ENCODE results near the gene EPHA4.

The EPHA4 gene

DNA sequence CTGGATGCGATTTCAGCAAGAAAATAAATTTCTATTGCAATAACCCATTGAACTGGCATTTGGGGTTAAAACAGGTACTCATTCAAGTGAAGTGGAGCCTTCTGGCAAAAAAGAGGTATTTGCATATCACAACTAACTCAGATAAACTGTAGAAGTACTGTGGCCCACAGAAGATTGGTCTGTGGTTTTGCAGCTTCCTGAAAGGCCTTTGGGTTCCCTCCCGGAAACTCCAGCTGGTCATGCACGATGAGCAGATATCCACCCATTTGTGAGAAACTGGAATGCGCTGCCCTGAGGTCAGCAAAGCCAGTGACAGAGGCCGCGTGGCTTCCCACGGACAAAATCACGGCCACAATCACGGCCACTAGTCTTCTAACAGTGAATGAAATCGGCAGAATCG is 106.3 kb downstream of the EPHA4 start:
- FAIRE-seq = no peak

DNA sequence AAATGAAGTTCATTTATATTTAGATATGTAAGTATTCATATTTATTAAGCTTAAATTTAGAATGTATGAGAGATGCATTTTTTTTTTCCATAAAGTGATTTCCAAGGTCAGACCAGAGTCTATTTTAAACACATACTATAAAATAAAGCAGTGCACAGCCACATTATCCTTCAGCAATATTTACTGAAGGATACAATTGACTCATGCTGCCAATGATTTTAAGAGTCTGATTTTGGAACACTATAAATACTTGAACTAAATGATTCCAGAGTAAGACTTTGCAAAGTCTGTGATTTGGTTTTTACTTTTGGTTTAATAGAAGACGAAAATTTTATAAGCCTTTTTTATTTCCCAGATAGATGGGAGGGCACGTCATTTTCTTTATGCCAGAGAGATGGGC is 107.1 kb downstream of the EPHA4 start:
- no peak for FAIRE-seq

DNA sequence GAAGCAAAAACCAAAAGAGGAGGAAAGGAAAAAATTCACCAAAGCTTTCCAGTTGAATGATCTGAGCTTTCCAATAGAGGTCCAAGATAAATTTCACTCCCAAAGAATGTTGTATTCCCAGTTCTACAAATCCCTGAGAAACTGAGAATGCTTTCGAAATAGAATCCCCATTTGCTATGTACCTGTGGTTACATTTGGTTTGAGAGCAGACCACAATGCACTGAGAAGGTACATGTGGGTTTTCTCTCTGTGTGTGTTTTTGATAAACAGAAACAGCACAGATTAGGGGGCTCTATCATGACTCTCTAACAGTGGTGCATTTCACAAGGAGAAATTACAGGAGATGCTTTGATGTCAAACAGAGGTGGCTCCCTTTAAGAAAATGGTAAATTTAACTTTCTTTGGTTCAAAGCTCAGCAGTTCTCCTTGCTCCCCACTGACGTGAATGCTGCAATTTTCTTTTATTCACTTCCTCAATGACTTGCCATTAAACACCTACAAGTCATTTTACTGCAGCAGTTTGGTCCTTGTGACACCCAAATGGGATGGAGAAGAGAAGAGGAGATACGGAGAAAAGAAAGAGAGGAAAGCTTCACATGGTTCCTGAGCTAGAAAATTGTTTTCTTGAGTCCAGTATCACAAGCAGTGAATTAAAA is 108.7 kb downstream of the EPHA4 start:
- FAIRE-seq = no peak

GRCh38 chr2:221461901-221462300 is 110.2 kb downstream of the EPHA4 start:
- no peak for FAIRE-seq

GRCh38 chr2:221460136-221460535 is 112.0 kb downstream of the EPHA4 start:
- FAIRE-seq = no peak

DNA sequence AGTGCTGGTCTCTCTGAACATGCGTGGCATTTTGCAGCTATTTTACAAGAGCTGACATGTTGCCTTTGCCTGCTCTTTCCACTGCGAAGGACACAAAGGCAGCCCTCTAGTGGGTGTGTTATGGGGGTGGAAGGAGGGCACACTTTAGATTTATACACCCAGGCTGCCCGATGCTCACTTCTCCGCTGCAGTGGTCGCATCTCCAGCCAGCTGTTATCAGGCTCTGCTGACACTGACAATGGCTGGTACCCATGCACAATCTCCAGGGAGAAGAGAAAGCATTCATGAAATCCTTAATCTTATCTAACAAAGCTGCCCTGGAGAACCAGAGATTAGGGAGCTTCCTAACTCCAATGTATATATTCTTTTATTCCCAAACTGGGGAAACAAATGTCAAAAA is 113.5 kb downstream of the EPHA4 start:
- FAIRE-seq = no peak

DNA sequence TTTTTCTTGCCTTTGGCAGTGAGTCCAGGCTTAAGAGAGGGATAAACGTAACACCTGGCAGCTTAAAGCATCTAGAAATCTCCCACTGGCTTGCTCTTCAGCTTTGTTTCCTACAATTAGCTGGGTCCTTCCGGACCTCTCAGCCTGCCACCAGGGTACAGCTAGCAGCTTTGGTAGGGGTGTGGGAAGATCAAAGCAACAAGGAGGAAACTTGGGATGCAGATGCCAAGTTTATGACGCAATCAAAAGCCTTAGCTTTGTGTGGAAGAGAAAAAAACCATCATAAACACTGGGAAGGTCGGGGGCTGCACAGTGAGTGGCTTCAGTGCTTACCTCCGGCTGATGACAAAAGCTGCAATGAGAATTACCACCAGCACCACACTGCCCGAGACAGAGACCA is 116.9 kb downstream of the EPHA4 start:
- no peak for FAIRE-seq

DNA sequence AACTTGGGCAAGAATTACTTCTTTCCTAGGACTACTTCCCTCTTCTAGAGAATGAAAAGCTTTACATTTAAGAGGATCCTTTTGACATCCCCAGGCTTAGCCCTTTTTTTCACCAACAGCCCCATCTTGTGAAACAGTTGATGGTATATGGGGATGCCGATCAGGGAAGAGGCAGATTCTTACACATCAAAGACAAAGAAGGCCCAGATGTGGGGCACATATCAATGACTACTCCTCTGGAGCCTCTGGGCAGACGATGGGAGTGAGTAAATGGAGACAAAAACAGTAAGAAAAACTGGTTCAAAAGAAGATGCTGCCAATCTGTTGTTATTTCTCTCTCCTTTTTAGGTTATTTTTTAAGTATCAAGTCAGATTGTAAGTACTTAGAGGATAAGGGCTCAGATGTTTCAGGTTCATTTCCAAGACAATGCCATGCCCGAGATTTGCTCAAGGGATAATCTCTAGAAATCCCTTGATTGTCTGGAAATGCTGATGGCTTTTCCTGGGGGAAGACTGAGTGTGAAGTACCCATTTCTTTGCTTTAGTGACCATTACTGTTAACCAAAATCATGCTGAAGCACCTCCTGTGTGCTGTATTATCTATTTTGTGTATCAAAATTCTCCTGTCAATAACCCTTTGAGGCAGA is 117.5 kb downstream of the EPHA4 start:
- no peak for FAIRE-seq

- no peak for FAIRE-seq
These were observed 120.0 kb downstream of the EPHA4 start for GRCh38 chr2:221451862-221452788.

- FAIRE-seq = no peak
These were observed 121.8 kb downstream of the EPHA4 start for GRCh38 chr2:221450280-221450679.

DNA sequence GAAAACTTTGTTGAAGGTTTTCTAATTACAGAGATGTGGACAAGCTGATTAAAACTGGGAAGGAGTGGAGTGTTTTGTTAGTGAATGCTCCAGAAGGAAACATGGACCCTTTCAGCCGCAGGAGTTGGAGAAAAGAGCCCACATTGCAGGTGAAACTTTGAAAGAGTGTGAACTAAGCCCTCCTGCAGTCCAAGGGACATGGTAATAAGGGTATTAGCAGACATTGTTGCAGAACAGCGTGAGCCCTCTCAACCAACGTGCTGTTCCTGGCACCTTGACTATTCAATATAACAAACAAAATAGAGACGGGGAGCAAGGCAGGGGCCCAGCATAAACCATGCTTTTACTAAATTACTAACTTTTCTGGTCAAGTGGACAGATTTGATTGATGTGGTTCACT is 122.7 kb downstream of the EPHA4 start:
- no peak for FAIRE-seq

- no peak for FAIRE-seq
These were observed 123.2 kb downstream of the EPHA4 start for GRCh38 chr2:221448844-221449390.

DNA sequence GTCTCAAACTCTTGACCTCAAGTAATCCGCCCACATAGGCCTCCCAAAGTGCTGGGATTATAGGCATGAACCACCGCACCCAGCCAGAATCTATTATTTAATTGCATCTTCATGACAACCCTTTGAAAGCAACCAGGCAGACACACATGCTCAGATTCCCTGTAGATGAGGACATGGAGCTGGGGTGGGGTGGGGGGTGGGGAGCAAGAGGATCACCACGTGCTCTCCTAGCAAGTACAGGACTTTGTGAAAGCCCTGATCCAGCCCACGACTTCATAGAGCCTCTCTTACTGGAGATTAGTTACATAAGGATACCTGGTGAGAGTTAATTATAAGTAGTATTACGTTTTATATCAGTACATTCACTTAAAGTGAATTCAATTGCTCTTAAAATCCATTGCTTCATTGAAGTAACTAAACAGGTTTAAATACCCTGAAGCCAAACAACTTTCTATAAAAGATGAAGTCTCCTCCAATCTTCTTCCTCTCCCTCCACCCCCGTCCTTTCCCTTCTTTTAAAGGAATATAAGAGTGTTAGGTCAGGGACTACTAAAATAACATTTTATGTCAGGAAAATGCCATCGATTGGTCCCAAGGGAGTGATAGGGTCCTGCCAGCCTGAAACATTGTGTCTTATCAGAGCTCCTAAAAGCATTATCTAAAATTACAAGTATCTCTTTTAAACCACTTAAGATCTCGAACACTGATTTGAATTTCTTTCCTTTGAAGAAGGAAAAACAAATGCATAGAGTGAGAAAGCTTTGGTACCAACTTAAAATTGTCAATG is 123.9 kb downstream of the EPHA4 start:
- no peak for FAIRE-seq

- FAIRE-seq = no peak
These were observed 124.8 kb downstream of the EPHA4 start for GRCh38 chr2:221447310-221447709.

- FAIRE-seq = no peak
These were observed 126.0 kb downstream of the EPHA4 start for GRCh38 chr2:221446140-221446539.

DNA sequence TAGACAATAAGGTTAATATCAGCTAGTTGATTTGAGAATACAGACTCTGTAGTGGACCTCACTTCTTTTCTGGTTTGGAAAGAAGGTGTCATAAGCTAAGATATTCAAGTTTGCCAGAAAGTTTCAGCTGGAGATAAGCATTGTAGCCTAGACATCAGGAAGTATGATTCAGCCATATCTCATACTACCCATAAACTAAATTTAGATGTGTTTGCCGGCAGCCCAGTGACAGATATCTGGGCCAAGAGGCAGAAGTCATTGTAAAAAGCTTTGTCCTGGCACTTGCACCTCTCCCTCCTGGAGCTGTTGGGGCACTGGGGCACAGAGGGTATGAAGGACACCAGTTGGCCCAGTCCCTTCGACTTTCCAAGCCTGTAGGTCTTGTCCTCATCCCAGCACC is 128.0 kb downstream of the EPHA4 start:
- no peak for FAIRE-seq

- FAIRE-seq = no peak
These were observed 128.5 kb downstream of the EPHA4 start for GRCh38 chr2:221443645-221444044.

GRCh38 chr2:221442128-221442527 is 130.0 kb downstream of the EPHA4 start:
- FAIRE-seq = peak; percentile 83

DNA sequence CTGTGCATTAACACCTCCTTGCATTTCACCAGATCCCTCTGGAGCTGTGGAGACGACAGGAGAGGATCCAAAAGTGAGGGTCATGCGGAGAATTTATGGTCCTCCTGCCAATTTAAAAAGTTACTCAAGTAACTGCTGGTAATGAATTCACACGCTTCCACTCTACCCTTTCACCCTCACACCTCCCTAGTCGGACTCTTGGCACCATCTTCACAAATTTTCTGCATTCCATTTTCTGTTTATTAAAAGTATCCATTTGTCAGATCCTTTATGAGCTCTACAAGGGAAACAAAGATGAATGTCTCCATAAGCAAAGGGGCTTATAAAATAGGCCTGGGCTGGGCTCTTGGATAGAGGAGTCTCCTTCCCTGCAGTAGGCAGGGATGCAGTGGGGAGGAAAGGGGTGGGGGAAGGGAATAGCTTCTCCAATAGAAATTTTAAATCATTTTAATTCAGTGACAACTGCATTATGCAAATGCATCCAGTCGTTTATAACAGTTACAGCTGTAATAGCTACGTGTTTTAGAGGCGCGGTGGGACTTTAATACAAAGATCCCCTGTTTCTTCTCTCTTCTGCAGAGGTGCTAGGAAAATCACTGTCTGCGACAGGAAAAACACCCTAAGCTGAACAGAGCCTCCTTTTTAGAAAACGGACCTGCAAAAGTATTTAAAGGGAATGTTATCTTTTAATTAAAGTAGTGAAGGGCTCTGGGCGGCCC is 132.2 kb downstream of the EPHA4 start:
- FAIRE-seq = no peak

DNA sequence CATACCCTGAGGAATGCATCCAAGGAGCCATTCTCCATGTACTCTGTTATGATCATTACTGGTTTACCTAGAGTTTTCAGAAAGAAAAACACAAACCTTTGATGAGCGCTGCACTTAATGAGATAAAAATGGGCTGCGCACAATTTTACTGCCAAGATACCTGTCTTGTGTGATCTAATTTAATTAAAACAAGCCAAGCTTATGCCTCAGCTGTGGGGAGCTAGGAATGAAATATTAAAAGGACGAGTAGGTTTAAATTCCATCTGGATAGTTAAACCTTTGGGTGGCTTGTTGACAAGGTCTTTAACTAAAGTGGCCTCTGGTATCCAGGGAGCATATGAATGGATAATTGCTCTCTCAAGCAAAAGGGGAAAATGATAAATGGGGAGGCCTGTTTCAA is 135.0 kb downstream of the EPHA4 start:
- FAIRE-seq = peak; percentile 58

DNA sequence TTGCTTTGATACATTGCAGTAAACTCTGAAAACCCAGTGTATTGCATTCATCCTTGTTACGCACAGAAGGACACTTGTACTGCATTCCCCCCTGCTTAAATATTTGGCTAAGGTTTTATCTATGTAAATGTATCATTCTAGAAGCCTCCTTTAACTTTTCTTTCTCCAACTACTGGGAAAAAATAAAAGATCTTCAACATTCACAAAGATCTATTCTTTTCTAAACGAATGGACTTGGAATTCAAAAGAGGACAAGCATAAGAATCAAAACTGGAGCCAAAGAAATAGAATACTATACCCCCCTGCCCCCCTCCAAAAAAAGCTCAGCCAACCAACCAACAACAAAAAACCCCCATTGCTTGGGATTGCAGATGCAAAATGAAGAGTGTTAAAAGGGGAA is 136.9 kb downstream of the EPHA4 start:
- peak; percentile 38 for FAIRE-seq

DNA sequence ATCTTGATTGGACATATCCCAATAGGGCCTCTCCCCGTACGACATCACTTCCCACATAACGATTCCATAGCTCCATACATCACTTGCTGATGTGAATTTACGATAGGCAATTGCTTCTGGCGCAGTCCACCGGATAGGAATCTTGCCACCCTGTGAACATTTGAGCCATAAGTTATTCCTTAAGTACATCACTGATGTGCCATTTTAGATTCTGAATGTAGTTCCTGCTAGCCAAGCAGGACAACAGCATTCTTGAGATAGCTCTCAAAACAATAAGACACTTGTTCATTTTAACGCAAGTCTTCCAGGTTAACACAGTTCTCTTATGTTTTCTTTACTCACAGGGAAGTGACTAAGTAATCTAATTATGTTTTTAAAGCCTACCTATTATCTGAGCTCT is 138.0 kb downstream of the EPHA4 start:
- no peak for FAIRE-seq
